Bronchial epithelial cell (primary cell): ENCODE measurements around the gene TMEM238. TPM values are rescaled to one million over a fixed set of nuclear protein-coding genes. Genes with fewer than 3 reads are reported as not detected.
"Not testable (repeated sequence)": the region's sequence is repeated elsewhere in the genome, so short reads cannot be mapped to it uniquely, and the experiment has no call there.

Experiments
- DNase-seq: peaks from one replicate; pipeline ENCODE4 v3.0.0-alpha.2; 2010; ENCODE audit warnings: low read depth
- FAIRE-seq: peaks from 2 replicates; lab custom pipeline; 2011; peaks lifted over from hg19 to GRCh38; lab: Jason Lieb, UNC
- H3K27me3 ChIP-seq: 2 replicates; pipeline ENCODE4 v1.5.1; 2011; ENCODE audit warnings: low read length; ENCODE audit not compliant: control insufficient read depth, insufficient read depth
- H3K36me3 ChIP-seq: 2 replicates; pipeline ENCODE4 v1.5.1; 2011; ENCODE audit warnings: low read length; ENCODE audit not compliant: control insufficient read depth, insufficient read depth
- H3K4me3 ChIP-seq: 2 replicates; pipeline ENCODE4 v1.5.1; 2011; ENCODE audit warnings: mild to moderate bottlenecking, low read depth, low read length, control low read depth
- total RNA-seq: library from RNA; depleted of rRNA; stranded (reverse); fragments of >200 nt; gene quantifications from 2 replicates; pipeline ENCODE4 v1.2.1, GENCODE V29; 2014
- TF ChIP-seq, protein P1 (sequence below): IDR thresholded peaks from 2 replicates; pipeline ENCODE4 v1.5.1; 2011; ENCODE audit warnings: mild to moderate bottlenecking, moderate library complexity, low read length, control low read depth, inconsistent platforms; ENCODE audit not compliant: insufficient read depth, severe bottlenecking

The TMEM238 gene
- total RNA-seq, 1 donor from 2014 or later, result 10.0 TPM

DNA sequence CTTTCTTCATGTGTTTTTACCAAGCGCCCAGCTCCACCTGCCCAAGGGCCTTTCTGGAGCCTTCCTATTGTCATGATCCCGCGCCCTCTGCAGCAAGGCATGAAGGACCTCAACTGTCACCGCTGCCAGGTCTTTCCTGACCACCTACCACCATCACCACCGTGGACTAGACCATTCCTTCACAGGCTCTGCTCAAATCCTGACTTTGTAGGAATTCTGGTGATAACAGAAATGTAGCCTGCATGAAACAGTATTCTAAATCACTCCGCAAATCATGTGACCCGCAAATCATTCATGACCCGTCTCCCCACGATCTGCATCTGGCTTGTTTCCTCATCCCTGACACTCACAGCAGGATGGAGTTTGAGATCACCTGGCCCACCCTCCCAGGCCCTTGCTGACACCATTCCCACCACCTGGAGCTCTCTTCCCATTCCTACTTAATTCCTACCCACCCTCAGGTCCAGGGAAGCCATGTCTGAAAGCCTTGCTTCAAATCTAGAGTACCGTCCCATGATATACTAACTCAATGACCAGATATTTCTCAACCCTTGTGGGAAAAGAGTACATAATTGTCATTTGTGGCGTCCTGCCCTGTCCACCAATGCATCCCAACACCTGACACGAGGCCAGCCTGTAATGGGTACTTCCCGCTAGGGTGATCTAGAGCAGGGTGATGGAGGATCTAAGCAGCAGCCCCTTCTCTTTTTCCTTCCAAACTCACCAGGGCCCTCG is 22.2 kb upstream of the TMEM238 start:
- DNase-seq (no peak), FAIRE-seq (no peak)
- no peaks in the 10 kb centered on the region for H3K27me3 ChIP-seq
- TF ChIP-seq, protein P1, sequence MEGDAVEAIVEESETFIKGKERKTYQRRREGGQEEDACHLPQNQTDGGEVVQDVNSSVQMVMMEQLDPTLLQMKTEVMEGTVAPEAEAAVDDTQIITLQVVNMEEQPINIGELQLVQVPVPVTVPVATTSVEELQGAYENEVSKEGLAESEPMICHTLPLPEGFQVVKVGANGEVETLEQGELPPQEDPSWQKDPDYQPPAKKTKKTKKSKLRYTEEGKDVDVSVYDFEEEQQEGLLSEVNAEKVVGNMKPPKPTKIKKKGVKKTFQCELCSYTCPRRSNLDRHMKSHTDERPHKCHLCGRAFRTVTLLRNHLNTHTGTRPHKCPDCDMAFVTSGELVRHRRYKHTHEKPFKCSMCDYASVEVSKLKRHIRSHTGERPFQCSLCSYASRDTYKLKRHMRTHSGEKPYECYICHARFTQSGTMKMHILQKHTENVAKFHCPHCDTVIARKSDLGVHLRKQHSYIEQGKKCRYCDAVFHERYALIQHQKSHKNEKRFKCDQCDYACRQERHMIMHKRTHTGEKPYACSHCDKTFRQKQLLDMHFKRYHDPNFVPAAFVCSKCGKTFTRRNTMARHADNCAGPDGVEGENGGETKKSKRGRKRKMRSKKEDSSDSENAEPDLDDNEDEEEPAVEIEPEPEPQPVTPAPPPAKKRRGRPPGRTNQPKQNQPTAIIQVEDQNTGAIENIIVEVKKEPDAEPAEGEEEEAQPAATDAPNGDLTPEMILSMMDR, result no peak
- peaks cover 20% of the 10 kb centered on the region for H3K36me3 ChIP-seq
- H3K4me3 ChIP-seq, result no peak overlapping the region

- Histone ChIP-seq H3K27me3 (no peaks in the 10 kb centered on the region), H3K36me3 (peaks cover 20% of the 10 kb centered on the region), H3K4me3 (no peak overlapping the region)
- FAIRE-seq (no peak), DNase-seq (no peak)
- TF ChIP-seq, protein P1, result no peak
Observed at GRCh38 chr19:55405638-55406037, 21.5 kb upstream of the TMEM238 start.

DNA sequence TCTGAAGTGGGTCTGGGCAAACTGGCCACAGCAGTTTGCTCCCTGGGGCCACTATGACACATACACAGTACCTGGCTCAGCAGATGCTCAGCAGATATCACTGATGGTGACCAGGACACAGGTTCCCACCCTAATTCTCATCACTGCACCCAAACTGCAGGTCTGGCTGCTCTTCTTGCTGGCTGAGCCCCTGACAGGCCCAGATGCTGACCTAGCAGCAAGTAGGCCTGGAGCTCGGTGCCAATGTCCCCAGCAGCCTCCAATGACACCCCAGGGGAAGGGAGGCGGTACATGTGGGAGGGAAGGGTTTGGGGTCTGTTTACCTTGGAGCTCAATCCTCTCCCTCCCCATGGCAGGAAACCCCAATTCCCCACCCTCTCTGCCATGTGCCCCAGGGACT is 18.4 kb upstream of the TMEM238 start:
- FAIRE-seq (no peak), DNase-seq (no peak)
- TF ChIP-seq, protein P1, result no peak
- Histone ChIP-seq H3K27me3 (no peaks in the 10 kb centered on the region), H3K4me3 (no peak overlapping the region), H3K36me3 (peaks cover 20% of the 10 kb centered on the region)

- not testable (repeated sequence) for H3K4me3 ChIP-seq, FAIRE-seq, H3K27me3 ChIP-seq, DNase-seq
- peaks cover 20% of the 10 kb centered on the region for H3K36me3 ChIP-seq
Observed at GRCh38 chr19:55401390-55401789, 17.3 kb upstream of the TMEM238 start.

DNA sequence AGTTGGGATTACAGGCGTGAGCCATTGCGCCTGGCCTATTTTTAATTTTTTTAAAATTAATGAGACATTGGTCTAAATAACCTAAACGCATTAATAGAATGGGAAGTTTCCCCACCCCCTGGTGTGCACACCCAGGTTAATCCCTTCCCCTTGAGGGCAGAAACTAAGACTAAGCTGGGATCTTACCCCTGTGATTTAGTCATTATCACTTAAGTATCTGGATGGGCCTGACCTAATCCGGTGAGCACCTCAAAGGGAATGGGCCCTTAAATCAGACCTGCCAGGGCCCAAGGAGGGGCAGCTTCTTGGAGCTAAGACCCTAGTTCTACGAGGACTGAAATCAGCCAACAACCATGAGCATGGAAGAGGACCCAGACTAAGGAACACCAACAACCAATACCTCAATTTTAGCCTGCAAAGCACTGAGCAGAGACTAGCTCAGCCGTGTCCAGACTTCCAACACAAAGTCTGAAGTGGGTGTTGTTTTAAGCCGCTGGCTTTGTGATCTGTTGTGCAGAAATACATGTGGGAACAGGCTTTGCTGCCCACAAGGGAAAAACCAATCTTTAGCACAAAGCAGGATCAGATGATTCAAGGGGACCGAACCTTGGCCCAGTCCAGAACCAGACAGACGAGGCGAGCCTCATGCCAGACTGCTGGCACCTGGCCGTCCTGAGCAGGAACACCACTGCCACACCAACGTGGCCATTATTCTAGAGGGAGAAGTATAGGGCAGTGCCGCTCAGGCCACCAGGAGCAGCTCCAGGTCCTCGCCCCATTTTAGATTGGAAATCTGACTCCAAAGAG is 16.4 kb upstream of the TMEM238 start:
- no peaks in the 10 kb centered on the region for H3K27me3 ChIP-seq
- no peak overlapping the region for H3K4me3 ChIP-seq
- TF ChIP-seq, protein P1, result no peak
- peak; percentile 56 for DNase-seq
- peaks cover 17% of the 10 kb centered on the region for H3K36me3 ChIP-seq
- FAIRE-seq, result no peak

DNA sequence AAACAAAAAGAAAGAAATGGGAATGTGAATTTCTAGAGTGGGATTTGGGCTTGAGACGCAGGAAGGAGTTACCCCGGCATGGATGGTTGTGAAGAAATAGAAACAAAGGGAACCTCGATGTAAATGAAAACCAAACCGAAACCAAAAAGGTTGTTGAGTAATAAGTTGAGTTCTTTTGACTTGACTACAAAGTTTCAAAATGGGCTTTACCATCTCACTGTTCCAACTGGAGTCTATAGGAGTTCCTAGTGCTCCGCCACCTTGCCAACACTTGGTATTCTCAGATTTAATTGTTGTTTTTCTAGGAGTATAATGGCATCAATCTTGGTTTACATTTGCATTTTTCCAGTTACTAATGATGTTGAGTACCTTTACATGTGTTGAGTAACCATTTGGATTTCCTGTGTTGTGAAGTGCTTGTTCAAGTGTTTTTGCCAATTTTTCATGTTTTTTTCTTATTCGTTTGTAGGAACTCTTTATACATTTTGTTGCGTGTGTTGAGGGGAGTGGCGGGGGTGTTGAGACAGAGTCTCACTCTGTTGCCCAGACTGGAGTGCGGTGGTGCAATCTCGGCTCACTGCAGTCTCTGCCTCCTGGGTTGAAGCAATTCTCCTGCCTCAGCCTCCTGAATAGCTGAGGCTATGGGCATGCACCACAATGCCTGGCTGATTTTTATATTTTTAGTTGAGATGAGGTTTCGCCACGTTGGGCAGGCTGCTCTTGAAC is 14.3 kb upstream of the TMEM238 start:
- DNase-seq (no peak), FAIRE-seq (no peak)
- H3K27me3 ChIP-seq, result no peaks in the 10 kb centered on the region
- no peak overlapping the region for H3K4me3 ChIP-seq
- TF ChIP-seq, protein P1, result no peak
- peaks cover 13% of the 10 kb centered on the region for H3K36me3 ChIP-seq
